SK-MEL-5 (cell line): ENCODE data around the gene ADAP1. TPM values are rescaled to one million over a fixed set of nuclear protein-coding genes. Genes with fewer than 3 reads are reported as not detected.

Source experiments
- DNase-seq: peaks from one replicate; pipeline ENCODE4 v3.0.0-alpha.2; 2016; ENCODE audit warnings: low read depth, low spot score
- in situ Hi-C: cut with HindIII; loops from 2 replicates; pipeline ENCODE4 v1.10.0; 2016; ENCODE audit warnings: low sequenced_read_pairs, high pct_unique_total_duplicates, low pct_unique_long_range_greater_than_20kb
- total RNA-seq: library from RNA; depleted of rRNA; stranded (reverse); fragments of >200 nt; shearing (Covaris generic); gene quantifications from 2 replicates; pipeline ENCODE4 v1.2.3, GENCODE V29; 2014

The ADAP1 gene
- total RNA-seq, 1 experiment from 2014 or later = 5.5 TPM

DNA sequence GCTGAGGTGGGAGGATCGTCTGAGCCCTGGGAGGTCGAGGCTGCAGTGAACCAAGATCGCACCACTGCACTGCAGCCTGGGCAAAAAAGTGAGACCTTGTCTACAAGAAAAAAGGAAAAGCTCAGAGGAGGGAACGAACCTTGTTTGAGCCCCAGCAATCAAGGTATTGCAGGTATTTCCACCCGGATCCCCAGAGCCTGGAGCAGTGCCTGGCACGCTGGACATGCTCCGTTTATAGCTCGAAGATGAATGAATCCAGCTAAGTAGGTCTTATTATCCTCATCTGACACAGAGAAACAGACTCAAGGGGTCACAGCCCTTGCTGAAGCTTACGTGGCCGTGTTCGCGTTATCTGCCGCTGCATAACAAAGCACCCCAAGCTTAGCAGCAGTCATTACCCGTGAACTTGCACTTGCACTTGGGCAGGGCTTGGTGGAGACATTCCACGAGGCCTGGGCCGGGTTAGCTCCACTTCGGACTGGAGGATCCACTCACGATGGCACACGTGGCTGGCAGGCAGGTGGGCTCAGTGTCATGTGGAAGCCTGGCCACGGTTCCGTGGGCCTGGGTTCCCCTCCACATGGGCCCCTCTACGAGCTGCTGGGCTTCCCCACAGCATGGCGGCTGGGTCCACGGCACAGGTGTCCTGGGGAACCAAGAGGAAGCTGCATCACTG lies 24.1 kb upstream of the ADAP1 start:
- in situ Hi-C loops = no loop called here
- no peak for DNase-seq

DNA sequence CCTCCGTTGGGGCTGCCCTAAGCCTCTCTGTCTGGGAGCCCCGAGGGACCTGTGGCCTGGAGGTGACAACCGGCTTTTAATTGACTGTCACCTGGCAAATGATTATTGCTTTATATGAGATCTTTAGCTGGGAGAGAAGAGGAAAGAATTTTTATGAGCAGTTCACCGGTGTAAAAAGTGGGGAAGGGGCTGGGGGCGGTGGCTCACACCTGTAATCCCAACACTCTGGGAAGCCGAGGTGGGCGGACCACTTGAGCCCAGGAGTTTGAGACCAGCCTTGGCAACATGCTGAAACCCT lies 23.5 kb upstream of the ADAP1 start:
- no peak for DNase-seq
- in situ Hi-C loops = no loop called here

DNA sequence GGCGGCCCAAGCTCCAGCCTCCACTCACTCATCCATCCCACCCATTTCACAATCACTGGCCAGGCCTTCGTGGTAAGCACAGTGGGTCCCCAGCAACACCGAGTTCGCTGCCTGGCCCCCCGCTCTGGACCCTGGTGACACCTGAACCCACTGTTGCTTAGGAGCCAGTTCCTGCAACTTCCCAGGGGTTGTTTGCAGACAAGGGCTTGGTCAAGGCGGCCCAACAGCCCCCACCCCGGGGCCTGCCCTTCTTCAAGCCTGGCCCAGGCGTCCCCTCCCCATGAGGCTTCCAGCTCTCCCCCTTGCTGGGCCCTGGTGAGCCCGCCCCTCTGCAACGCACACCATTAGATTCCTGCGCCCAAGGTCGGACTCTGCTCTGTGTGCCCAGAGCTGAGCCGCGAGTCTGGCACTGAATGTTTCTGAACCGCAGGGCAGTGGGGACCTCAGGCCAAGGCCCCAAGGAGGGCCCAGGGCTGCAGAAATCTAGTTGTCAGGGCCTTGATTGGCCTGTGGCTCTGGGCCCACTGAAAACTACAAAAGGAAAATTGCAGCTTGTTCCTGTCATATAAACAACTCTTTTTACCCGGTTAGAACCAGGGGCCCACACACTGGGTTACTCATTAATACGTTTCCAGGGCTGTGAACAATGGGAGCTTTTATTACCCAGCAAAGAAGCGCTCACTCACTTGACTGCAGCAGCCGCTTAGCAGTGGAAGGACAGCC lies 23.0 kb upstream of the ADAP1 start:
- peak; percentile 98 for DNase-seq
- in situ Hi-C loops = no loop called here

DNA sequence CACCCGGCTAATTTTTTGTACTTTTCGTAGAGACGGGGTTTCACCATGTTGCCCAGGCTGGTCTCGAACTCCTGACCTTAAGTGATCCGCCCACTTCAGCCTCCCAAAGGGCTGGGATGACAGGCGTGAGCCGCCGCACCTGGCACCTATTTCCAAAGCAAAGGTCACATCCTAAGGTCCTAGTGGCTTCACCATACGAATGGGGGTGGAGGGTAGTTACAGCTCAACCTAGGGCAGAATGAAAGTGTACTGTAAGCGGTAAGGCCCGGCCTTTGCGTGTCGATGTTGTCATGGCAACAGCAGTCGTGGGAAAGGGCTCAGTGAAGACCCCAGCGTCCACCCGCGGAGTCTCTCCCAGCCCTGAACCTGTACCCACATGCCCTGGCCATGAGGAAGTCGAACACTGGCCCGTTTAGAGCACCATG lies 22.4 kb upstream of the ADAP1 start:
- no peak for DNase-seq
- in situ Hi-C loops = no loop called here

DNA sequence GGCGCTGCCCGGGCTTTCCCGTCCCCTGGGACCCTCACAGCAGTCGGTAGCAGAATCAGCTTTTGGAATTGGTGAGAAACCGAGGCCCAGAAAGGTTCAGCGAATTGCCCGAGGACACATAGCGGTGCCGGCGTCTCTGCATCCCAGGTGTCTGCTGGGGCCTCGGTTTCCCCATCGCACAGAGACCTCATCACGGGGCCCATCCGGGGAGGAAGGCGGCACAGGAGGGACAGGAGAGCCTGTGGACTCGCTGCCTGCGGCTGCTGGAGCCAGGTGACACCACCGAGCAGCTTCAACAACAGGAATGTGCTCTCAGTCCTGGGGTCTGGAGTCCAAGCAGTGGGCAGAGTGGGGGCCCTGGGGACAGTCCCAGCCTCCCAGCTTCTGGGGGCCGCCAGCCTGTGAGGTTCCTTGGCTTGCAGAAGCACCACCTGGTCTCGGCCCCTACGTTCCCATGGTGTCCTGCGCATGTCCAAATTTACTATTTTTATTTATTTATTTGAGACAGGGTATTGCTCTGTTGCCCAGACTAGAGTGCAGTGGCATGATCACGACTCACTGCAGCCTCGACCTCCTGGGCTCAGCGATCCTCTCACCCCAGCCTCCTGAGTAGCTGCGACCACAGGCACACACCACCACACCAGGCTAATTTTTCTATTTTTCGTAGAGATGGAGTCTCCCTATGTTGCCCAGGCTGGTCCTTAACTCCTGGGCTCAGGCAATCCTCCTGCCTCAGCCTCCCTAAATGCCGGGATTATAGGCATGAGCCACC lies 21.4 kb upstream of the ADAP1 start:
- in situ Hi-C loops = no loop called here
- DNase-seq = no peak

DNA sequence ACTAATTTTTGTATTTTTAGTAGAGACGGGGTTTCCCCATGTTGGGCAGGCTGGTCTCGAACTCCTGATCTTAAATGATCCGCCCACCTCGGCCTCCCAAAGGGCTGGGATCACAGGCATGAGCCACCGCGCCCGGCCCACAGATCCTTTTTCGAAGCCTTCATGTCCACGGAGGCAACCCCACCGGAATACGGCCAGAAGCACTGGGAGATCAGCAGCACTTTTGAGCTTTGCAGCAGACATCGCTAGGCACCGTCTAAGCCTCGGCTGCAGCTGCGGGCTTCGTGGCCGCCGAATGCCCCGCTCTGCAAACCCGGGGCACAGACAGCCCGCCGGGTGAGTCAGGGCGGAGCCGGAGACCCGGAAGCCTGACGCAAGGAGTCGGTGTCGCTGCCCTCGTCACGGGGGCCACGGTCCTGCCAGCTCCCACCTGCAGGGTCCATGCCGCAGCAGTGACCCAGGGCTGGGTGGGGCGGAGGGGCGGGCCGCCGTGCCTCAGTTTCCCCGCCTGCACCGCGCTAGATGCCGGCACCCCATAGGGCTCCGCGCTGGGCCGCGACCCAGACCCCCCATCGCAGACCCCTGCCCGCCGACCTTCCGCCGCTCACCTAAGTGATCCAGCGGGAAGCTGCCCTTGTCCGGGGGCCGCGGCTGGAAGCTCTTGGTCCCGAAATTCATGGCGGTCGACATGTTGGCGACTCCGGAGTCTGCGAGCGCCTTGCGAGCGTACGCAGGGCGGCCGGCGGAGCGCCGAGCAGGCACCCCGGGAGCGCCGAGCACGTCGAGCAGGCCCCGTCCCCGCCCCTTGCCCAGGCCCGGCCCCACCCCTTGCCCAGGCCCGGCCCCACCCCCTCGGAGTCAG lies 20.6 kb upstream of the ADAP1 start, which contains the start of gene COX19:
COX19 (minus strand) TSS at position 730 of the 862 bp plus-strand sequence; CDS start at position 690, 40 bp downstream.
- in situ Hi-C loops = no loop called here
- DNase-seq = peak; percentile 88

DNA sequence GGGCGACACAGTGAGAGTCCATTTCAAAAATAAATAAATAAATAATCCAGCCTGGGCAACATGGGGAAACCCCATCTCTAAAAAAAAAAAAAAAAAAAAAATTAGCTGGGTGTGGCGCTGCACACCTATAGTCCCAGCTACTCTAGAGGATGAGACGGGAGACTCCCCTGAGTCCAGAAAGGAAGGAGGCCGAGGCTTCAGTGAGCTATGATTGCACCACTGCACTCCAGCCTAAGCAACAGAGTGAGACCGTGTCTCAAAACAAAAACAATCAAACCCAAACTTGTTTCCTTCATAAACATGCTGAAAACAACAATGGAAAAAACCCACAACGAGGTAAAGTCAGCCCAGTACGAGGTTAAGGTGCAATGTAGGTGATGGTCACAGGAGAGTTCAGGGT lies 19.7 kb upstream of the ADAP1 start:
- DNase-seq = no peak
- in situ Hi-C loops = no loop called here

DNA sequence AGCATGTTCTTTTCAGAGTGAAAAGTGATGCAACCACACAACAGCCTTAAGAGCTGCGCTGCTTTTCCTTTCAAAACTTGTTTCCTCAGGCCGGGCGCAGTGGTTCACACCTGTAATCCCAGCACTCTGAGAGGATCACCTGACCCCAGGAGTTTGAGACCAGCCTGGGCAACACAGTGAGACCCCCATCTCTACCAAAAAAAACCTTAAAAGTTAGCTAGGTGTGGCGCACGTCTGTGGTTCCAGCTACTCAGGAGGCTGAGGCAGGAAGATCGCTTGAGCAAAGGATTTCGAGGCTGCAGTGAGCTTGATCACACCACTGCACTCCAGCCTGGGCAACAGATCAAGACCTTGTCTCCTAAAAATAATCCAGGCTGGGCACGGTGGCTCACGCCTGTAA lies 18.8 kb upstream of the ADAP1 start:
- in situ Hi-C loops = no loop called here
- DNase-seq = no peak

DNA sequence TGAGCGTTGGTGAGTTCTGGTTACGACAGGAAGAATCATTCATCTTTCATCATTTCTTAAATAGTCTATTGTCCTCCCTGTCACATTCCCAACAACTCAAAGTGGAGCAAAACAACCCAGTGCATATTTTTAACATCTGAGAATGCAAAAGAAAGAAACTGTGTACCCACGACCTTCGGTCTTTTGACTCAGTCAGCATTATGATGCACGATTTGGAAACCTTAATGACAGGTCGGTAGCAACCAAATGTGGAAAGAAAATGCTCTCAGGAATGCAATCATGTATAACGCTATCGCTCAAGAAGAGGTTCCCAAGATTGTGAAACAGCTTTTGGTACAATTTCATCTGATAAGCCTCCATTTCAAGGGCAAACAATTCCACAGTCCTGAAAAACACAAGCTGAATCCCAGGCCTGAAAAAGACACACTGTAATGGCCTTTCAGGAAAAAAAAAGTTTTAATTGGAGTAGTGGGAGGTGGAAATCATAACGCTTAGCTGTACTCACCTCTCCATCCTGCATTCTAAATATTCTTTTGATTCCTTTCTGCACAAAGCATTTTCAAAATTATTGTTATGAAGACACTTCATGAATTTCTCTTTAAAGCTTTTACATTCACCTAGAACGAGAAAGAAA lies 18.3 kb upstream of the ADAP1 start:
- peak; percentile 14 for DNase-seq
- in situ Hi-C loops = no loop called here

DNA sequence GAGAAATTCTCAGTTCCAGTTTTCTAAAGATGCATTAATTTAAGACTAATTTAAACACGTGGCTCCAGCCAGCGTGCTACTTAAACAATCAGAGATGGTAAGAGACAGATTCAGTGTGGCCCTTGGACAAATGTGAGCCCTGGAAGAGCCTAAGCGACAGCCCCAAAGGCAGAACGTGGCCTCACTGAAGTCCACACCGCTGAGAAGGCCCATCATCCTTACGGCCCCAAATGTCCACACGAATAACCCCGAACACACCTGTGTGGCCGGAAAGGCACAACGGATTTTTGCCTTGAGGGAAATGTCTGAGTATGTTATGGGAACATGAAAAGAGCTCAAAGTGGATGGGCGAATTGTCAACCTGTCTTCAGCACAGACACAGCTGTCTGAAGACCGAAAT lies 17.6 kb upstream of the ADAP1 start:
- in situ Hi-C loops = no loop called here
- no peak for DNase-seq

DNA sequence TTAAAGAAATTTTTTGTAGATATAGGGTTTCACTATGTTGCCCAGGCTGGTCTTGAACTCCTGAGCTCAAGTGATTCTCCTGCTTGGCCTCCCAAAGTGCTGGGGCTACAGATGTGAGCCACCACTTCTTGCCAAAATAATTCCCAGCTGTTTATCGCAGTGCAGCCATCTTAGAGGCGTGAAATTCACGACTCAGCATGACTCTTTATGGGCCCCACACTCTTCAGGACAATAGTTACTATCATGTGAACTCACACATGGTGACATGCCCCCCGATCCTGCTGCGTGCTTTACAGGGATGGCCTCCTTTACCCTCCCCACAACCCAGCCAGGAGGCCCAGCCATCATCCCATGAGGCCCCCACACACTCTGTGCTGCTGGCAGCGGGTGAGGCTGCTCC lies 16.3 kb upstream of the ADAP1 start:
- DNase-seq = no peak
- in situ Hi-C loops = no loop called here

DNA sequence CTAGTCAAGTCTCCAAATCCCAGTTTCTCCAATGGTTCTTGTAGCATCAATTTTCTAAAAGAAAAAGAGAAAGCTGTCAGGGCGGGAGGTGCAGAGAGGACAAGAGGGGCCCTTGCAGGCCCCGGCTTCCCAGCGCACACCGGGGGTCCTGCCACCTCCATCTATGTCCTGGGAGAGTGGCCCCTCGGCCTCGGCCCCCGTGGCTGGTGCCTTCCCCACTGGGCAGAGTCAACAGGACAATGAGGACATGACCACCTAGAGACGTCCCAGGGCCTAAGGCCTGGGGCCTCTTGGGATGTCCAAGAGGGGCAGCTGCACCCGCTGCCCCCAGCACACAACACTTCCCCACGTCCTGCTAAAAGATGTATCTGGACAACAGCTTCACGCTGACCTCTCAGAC lies 14.9 kb upstream of the ADAP1 start:
- DNase-seq = no peak
- in situ Hi-C loops = no loop called here

DNA sequence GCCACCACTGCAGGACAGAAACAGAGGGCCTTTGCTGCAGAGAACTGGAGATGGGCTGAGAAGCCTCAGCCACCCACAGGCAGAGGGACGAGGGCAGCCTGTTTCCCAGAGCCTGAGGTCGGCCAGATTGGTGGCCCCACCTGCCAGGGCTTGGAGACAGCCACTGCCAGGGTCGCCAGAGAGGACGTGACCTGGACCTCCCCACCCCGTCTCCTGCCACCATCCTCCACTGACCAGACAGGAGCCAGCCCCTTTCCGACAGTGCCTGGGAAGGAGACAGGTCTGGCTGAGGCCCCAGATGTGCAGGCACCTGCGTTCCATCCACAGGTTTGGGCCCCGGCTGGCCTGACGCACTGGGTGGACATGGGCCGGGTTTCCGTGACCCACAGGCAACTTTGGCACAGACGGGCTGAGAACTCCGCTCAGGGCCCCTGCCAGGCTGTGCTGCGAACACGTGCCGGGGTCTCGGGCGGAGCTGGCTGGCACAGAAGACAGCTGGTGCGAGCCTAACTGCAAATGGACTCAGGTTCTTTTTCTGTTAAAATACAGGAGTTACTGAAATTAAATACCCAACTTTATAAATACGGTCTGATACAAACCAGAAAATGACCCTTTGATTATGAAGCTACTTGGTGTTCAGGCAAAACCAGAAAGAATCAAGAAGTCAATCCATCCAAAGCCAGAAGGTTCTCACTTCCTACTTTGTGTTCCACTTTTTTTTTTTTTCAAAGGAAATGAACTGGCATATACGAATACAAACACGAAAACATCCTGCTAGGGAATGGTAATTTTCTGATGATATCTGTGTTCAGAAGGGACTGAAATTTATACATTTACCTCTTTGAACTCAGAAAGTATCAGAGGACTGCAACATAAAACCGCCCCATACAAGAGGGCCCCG lies 14.0 kb upstream of the ADAP1 start:
- no peak for DNase-seq
- in situ Hi-C loops = no loop called here

DNA sequence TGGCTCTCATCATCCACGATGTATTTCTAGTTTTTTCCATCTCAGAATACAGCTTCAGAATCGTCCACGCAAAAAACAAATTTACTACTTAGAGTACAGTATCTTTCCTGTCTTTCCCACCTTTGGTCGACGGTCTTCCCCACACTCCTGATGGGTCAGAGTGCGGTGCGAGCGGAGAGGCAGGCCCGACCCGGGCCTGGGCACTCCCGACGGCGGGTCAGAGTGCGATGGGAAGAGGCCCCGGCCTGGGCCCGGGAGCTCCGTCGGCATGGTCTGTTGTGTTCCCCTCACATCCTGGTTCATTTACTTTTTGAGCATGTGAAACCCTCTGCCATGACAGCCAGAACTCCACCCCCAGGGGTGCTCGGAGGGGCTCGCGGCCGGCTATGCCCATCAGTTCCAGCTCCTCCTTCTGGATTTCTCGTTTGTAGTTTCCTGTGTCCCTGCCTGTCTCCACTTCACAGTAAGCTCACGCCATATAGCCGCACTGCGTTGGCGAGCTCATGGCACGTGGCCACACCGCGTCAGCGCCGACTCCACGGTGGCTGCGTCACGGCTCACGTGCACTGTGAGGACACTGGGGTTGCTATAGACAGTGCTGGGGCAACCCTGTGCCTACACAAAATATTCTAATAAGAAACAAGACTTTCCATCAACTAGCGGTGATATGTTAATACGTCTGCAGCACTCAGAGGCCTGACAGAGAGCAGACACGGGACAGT lies 13.0 kb upstream of the ADAP1 start:
- no peak for DNase-seq
- in situ Hi-C loops = no loop called here

DNA sequence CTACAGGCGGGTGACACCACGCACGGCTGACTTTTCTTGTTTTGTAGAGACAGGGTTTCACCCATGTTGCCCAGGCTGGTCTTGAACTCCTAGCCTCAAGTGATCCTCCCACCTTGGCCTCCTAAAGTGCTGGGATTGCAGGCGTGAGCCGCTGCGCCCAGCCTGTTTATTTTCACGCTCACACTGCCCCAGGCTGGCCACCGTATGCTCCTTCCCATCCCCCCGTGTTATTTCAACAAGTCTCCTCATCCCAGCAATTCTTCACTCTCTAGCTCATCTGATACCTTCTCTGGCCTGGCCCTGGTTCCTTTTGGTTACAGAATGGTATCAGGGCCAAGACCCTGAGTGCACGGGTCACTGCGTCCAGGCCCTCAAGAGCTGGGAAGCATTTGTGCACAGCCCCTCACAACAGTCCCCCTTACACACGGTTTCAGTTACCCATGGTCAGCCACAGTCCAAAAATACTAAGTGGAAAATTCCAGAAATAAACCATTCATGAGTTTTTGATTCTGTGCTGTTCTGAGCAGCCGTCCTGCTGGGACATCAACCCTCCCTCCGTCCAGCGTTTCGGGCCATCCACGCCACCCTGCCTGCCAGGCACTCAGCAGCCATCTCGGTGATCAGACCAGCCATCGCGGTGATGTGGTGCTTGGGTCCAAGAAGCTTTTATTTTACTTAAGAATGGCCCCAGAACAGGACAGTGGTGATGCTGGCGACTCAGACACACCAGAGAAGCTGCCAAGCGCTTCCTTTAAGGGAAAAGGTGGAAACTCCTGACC lies 12.0 kb upstream of the ADAP1 start:
- in situ Hi-C loops = no loop called here
- no peak for DNase-seq
